HL-60/S4 treated with phorbol 12-myristate 13-acetate at 8.2 ng/mL for 4 days and 3 days (cell line): ENCODE results near the gene GASK1A.
"Not testable (repeated sequence)": the region's sequence is repeated elsewhere in the genome, so short reads cannot be mapped to it uniquely, and the experiment has no call there.

Experiments used
- in situ Hi-C: fragments of 300-500 bp; cut with MboI; formaldehyde crosslinking; loops from 2 replicates; pipeline ENCODE4 v1.15.0; 2022; ENCODE audit warnings: low sequenced_read_pairs

GASK1A gene

GRCh38 chr3:43059456-43059855, 80.3 kb downstream of the GASK1A start:
- in situ Hi-C loops: no loop called here

DNA sequence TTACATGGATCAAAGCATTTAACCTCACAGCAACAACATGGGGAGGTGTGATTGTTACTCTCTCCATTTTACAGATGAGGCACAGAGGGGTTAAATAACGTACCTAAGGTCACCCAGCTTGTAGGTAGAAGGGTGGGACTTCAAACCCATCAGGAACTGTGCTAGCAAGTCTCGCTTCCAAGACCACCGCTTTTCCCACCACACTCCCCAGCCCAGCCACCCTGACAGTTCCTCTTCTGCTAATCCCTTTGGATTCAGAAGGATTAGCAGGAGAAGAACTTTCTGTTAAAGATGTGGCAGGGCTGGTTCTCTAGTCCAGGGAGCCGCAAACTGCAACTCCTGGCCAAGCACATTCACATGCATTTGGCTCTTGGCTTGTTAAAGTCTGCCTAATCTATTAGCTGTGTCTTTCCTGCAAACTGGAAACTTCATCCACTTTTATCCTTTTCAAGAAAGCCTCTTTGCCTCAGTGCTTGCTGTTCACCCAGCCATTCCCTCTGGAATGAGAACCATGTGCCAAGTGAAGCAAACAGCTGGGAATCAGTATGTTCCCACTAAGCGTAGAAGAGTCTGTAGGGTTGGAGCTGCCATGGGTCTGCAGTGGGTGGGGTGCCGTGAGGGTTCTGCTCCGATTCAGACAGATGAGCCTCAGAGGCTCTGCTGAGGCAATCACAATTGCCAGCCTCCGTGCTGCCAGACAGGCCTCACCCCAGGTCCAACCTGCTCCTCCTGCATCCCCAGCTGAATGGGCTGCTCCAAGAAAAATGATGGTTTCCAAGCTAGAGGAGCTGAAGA, 82.2 kb downstream of the GASK1A start:
- in situ Hi-C loops: no loop called here

GRCh38 chr3:43062040-43062563, 83.0 kb downstream of the GASK1A start:
- in situ Hi-C loops: no loop called here

GRCh38 chr3:43062564-43063040, 83.5 kb downstream of the GASK1A start:
- in situ Hi-C loops: no loop called here

GRCh38 chr3:43063114-43063513, 84.0 kb downstream of the GASK1A start:
- in situ Hi-C loops: no loop called here

DNA sequence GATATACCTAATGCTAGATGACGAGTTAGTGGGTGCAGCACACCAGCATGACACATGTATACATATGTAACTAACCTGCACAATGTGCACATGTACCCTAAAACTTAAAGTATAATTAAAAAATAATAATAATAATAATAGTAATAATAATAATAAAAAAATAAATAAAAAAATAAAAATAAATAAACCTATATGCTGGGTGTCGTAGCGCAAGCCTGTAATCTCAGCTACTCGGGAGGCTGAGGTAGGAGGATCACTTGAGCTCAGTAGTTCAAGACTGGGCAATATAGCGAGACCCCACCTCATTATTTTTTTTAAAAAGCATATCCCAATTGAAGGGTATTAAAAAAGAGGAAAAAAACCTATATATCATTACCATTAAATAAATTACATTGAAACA, 91.6 kb downstream of the GASK1A start:
- in situ Hi-C loops: not testable (repeated sequence)

DNA sequence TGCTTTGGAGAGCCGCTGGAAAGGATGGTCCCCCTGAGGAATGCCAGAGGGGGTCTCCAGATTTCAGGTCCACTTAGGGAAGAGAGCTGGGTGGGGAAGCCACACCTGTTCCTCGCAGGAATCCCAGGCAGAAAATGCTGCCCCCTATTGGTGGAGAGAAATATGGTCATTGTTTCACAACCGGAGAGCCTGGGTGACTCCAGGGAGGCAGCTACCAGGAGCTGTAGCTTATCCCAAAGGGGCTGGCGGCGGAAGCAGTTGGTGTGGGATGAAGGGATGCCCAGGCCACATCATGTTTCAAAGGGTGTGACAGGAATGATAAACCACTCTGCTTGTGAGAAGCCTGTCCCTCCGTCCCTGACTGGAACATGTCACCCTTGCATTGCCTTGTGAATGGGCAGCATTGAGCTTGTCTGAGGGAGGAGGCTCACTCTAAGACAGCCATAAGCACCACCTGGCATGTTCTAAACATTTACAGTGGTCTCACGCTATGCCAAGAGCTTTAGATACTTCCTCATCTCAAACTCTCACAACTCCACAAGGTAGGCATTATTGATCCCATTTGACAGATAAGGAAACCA, 92.3 kb downstream of the GASK1A start:
- in situ Hi-C loops: no loop called here

- in situ Hi-C loops: no loop called here
These were observed 93.2 kb downstream of the GASK1A start for GRCh38 chr3:43072361-43072760.

- in situ Hi-C loops: no loop called here
These were observed 94.2 kb downstream of the GASK1A start for GRCh38 chr3:43073116-43073835.

- in situ Hi-C loops: no loop called here
These were observed 94.7 kb downstream of the GASK1A start for GRCh38 chr3:43073836-43074220.

DNA sequence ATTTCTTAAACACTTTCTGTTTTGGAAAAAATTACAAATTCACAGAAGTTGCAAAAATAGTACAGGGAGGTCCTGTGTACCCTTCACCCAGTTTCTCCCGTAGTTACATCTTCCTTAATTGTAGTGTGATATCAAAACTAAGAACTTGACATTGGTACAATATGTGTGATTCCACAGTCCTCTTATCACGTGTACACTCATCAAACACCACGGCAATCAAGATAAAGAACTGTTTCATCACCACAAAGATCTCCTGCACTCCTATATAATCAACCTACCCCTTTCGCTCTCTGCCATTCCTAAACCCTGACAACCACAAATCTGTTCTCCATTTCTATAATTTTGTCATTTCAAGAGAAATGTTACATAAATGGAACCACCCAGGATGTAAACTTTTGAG, 95.4 kb downstream of the GASK1A start:
- in situ Hi-C loops: no loop called here

DNA sequence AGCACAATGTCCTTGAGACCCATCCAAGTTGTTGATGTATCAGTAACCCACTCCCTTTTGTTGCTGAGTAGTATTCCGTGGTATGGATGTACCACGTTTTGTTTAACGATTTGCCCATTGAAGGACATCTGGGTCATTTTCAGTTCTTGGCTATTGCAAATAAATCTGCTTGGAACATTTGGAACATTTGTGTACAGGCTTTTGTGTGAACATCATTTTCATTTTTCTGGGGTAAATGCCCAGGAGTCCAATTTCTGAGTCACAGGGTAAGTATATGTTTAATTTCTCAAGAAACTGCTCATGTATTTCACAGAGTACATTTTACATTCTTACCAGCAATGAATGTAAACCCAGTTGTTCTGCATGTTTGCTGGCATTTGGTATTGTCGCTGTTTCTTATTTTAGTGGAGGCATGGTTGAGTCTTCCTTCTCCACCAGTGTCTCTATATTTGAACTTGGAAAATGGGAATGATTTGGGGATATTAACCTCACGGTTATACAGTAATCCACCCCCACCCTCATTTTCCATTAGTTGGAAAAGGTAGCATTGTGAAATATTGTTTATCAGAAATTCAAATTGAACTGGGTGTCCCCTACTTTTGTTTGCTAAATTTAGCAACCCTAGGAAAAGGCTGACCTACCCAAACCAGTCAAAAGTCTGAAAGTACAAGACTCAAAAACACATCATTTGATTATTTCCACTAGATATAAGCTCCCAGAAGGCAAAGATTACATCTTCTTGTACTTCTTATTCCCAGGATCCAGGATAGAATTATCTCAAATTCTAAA, 96.0 kb downstream of the GASK1A start:
- in situ Hi-C loops: no loop called here

- in situ Hi-C loops: no loop called here
These were observed 97.0 kb downstream of the GASK1A start for GRCh38 chr3:43075904-43076661.

GRCh38 chr3:43076857-43077256, 97.7 kb downstream of the GASK1A start:
- in situ Hi-C loops: no loop called here

DNA sequence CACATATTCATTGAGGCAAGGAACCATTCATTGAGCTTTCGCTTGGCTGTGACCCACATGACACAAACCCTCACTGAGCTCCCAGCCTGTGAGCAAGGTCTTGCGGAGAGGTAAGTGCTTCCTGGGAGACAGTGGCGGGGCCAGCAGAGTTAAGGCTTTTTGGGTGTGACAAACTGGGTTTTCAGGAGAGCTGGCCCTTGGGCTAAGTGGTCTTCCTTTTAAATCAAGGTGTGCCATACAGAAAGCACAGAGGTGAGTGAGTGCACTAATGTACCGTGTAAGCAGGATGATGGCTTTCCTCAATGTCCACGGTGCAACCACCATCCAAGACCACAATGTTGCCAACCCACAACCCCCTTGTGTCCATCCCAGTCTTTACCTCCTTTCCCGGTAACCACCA, 98.2 kb downstream of the GASK1A start:
- in situ Hi-C loops: no loop called here

DNA sequence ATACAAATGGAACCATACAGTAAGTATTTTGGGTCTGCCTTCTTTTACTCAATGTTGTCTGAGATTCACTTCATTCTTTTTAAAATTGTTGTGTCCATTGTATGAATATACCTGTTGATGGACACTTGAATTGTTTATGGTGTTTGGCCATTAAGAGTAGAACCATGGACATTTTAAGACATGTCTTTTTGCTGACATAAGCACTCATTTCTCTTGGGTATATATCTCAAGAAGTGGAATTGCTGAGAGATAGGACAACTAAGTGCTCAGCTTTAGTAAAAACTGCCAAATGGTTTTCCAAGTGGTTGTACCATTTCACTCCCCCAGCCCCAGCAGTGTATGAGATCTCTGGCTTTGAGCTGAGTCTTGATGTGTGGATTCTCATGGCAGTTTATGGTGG, 98.6 kb downstream of the GASK1A start:
- in situ Hi-C loops: no loop called here

GRCh38 chr3:43079536-43080332, 100.6 kb downstream of the GASK1A start:
- in situ Hi-C loops: no loop called here

GRCh38 chr3:43080726-43081568, 101.8 kb downstream of the GASK1A start:
- in situ Hi-C loops: no loop called here
